ENCODE measurements around the gene MRM2.

Gene MRM2

DNA sequence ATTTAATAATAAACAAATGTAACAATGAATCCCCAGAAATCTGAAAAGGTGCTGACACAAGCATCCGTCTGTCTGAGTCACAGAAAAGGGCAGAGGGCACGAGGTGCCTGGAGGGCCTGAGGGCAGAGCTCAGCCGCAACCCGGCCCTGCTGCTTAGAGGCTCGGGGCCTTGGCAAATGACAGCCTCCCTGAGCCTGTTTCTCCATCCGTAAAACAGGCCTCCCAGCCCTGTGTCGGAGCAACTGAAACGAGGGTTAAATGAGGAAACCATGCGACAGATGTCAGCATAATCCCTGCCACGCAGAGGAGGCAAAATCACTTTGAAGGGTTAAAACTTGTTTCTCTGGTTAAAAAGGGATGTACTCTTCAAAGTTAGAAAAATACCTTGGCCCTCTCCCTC, 24.9 kb upstream of the MRM2 start:
- no peak for DNase-seq (ENCODE audit: low read depth in 2 of 2)

DNA sequence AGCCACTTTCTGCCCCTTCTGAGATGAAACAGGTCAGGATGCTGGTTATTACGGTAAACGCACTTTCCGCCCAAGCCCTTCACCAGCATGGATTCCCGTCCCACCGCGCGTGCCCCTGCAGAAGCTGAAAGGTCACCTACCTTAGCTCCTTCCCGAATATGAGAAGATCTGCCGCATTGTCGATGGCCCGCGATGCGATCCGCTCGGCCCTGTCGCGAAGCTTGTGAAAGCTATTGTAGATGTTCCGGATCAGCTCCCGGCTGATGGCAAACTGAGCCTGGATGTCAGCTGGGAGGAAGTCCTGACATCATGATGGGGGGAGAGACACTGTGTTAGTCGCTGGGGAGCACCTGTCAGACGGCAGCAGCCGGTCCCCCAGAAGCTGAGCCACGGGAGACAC, 22.2 kb upstream of the MRM2 start:
- no peak for DNase-seq (ENCODE audit: low read depth in 2 of 2)

DNA sequence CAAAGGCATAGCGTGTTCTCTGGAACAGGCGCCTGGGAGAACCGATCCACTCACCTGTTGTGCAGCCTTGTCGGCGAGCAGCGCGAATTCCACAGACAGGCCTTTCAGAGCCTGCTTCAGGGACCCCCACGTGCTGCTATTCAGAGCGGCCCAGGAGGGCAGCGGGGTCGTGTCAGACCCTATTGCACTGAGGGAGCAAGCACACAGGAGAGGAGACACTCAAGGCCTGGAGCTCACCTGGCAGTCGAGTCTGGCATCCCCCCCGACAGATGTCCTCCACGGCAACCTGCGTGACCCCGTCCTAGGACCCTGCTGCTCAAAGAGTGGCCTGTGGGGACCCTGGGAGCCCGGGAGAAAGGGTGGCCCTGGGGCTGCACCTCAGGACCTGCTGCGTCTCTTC, 21.2 kb upstream of the MRM2 start:
- no peak for DNase-seq (ENCODE audit: low read depth in 2 of 2)

DNA sequence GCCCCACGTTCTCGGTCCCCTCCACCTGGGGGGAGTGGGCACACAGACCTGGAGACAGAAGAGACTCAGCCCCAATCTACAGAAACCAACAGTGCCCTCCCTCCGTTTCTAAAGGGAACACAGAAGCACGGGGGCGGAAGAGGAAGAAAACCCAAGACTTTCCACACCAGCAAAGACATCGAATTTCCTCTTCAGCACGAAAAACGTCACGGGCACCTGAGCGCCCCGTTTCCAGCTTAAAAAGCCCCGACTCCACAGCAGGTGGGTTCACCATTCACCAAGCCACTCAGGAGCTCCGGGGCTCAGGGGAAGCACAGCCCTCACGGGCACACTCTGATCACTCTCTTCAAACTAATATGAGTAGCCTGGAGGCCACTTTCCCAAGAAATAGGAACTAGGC, 19.6 kb upstream of the MRM2 start:
- no peak for DNase-seq (ENCODE audit: low read depth in 2 of 2)

DNA sequence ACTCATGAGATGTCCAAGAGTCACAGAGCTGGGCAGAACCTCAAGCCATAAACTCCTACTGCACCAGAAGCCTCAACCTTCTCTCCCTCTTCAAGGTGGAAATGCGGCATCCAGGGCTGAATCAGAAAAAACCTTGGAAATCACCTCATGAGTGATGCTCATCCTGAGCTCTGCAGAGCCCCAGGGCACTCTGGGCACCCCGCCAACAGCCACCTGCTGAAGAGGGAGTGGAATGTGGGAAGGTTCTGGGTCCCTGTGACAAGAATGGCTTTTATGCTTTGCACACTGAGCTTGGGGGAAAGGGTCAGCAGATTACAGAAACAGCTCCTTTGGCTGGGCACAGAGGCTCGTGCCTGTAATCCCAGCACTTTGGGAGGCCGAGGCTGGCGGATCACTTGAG, 18.8 kb upstream of the MRM2 start:
- DNase-seq (ENCODE audit: low read depth in 2 of 2): no peak

DNA sequence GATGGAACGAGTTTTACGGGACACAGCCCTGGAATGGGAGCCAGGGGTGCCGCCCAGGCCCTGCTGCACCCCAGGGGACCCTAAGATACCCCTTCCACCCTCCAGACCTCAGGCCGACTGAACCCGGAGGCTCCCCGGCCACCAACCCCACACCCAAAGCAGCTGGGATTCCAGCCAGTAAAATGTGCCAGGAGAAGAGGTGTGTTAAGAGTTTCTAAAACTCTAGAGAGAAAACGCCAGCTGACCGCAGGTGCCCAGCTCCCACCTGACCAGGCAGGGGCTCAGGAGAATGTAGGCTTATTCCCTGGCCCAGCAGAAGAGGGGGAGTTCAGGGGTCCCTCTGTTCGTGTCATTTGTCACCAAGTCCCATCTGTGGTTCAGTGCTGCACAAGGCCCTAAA, 17.5 kb upstream of the MRM2 start:
- no peak for DNase-seq (ENCODE audit: low read depth in 2 of 2)

DNA sequence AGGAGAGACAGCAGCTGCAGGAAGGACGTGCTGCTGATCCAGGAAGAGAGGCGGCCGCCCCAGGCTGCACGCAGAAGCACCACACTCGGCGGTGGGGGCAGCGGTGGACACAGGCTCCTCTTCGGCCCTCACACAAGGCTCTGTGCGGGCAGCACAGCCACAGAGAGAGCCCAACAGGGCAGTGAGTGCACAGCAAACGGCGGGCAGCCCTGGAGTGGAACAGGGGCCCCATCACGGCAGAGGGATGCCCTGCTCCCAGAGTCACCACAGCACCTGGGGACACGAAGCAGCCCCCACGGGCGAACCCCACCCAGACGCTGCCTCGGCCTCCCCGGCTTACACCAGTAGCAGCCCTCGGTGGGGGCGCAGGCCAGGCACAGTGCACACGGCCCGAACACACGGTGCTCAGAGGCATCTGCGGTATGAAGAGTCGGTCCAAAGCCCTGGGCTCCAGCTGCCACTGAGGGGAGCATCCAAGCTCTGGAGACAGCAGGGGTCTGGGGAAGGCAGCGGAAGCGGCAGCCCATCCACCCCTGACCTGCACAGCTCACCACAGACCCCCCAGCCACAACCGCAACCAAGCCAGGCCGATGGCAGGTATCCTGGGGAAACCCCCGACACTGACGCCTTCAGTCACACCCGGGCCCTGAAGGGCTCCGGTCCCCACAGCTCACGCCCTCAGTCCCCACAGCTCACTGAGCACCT, 16.8 kb upstream of the MRM2 start:
- DNase-seq (ENCODE audit: low read depth in 2 of 2): no peak

DNA sequence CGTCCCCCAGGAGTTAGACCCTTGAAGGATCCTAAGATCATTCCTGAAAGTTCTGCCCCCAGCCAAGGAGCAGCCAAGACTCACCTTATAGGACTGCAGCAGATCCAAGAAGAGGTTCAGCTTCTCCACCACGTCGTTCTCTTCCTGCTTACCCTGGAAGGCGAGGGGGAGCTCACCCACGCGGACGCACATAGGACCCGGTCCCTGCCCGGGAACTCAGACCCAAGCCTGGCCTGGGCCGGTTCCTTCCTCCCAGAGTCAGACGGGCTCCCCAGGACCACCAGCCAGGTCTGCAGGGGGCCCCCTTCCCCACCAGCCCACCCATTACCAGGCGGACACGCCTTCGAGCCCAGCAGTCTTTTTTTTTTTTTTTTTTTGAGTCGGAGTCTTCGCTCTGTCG, 15.6 kb upstream of the MRM2 start:
- DNase-seq (ENCODE audit: low read depth in 2 of 2): no peak

DNA sequence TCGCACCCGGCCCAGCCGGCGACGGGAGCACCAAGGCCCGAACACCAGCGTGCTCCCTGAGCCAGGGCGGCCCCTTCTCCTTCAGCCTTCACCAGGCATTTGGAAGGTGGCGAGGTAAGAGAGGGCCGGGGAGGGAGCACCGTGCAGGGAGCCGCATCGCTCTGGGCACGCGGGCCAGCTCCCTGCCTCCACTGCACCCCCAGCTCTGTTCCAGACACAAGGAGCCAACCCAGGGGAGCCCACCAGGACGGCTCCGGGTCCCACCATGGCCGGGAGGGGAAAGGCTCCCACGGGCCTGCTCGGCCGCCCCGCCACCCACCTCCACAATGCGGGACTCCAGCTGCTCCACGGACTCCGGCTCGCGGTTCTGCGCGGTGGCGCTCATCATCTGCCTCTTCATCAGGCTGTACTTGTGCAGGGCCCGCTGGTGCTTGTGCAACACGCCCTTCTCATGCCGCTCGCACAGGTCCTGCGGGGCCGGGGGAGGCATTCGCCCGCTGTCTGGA, 15.1 kb upstream of the MRM2 start:
- DNase-seq (ENCODE audit: low read depth in 2 of 2): no peak

DNA sequence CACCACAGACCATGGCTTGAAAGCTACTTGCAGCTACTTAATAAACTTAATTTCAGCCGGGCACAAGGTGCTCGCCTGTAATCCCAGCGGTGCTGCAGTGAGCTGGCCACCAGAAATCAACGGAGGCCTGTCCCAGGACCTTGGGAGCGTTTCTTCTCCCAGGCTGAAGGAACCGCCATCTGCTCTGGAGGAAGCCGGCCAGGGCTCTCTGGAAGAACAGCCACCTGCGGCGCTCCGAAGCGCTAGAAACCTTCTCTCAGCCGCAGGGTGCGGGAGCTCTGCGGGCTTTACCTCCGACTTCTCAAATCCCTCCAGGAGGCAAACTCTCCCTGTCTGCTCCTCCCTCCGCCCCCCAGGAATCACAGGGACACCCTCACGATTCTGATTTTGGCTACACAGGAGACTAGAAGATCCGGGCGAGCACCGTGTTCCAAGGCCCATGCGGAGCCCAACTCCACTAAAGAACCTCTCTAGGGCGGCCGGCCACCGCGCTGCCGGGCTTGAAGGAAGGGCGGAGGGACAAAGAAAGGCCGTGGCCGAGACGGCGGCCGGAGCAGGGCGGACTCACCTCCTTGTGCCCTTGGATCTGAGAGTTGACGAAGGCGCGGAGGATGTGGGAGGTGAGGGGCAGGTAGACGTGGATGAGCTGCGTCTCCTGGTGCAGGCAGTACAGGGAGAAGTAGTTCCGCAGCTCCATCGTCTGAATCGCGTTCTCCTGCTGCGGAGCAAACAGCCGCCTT, 14.5 kb upstream of the MRM2 start:
- no peak for DNase-seq (ENCODE audit: low read depth in 2 of 2)

DNA sequence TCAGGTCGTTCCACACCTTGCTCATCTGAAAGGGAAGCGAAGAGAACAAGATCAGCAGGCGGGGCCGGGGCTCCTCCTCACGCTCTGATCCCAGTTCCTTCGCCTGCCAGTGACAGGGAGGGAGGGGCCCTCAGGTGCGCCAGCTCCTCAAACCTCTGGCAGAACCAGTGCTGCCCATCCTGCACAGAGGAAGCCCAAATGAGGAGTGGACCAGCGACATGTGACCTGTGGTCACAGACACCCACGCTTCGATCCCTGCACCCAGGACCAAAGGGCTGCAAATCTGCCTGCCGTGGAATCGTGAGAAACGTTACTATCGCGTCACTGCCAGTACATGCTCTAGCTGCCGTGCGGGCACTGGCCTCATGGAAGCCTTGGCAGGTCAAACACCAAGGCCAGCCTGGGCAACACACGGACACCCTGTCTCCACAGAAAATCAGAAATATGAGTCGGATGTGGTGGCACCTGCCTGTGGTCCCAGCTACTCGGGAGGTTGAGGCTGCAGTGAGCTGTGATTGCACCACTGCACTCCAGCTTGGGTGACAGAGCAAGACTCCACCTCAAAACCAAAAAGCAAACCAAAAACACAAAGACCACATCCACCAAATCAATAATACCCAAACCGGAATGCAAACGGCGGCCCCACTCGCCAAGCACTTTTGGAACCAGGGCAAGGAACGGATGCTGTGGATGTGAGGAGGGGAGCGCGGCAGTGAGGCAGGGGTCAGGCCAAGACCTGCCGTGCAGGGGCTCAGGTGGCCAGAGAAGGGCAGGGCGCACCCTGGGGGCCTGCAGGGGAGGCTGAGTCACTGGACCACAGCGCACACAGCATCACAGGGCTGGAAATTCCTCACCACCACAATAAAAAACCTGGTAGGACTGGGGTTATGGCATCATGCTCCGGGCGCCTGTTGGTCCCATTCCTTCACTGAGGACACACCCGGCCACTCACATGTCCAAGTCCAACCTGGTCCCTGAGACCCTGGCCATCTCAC, 13.4 kb upstream of the MRM2 start:
- no peak for DNase-seq (ENCODE audit: low read depth in 2 of 2)

DNA sequence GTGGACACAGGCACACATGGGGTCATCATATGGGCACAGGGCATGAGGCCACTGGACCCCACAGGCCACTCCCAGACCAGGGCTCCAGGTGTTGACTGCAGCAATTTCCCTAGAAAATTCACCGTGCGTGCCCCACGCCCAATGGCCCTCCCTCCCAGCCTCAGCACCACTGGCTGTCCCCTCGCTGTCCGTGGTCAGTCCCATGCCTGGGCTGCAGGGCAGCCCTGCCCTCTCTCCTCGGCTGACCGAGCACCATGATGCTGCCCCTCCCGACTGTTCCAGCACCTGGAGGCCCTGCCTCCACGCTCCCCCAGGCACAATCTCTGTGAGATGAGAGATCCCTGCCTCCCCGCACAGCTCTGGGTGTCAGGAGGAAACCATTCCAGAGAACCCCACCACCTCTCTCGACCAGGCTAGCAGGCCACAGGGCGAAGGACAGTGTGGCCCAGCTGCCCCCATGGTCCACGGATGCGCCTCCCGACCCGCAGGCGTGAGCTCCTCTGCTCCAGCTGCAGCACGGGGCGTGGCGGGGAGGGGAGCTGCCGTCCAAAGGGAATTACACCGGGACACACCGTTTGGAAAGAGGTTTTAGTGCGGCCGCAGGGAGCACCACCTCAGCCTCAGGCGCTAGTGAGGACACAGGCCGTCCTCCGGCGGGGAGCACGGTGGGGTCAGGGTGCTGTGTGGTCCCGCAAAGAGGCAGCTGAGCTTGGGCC, 12.6 kb upstream of the MRM2 start:
- no peak for DNase-seq (ENCODE audit: low read depth in 2 of 2)

DNA sequence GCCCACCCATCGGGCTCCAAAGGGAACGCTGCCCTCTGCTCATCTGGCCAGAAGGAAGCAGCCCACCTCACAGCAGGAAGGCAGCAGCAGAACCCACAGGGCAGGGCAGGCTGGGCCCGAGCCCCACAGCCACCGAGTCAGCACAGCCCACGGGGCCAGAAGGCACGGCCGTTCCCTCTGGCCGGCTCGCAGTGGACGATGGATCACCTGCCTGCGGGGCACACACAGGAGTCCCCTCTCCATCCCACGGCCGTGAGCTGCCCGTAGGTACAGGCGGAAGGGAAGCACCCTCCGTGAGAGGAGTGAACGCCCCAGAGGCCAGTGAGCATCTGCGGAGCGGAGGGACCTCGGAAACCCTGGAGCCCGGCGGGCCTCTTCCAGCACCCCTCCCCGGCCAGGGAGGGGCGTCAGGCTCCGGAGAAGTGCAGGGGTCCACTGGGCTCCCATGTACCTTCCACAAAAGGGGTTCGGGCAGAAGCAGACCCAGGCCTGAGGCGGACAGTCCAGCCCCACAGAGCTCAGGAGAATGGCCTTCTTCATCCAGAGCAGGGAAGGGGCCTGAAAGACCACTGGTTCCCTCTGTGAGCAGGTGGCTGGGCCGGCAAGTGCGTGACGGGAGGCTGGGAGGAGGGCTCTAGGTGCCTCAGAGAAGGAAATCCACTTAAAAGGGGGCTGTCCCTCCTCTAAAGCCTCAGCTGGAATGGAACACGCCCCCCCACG, 11.7 kb upstream of the MRM2 start:
- DNase-seq (ENCODE audit: low read depth in 2 of 2): no peak

DNA sequence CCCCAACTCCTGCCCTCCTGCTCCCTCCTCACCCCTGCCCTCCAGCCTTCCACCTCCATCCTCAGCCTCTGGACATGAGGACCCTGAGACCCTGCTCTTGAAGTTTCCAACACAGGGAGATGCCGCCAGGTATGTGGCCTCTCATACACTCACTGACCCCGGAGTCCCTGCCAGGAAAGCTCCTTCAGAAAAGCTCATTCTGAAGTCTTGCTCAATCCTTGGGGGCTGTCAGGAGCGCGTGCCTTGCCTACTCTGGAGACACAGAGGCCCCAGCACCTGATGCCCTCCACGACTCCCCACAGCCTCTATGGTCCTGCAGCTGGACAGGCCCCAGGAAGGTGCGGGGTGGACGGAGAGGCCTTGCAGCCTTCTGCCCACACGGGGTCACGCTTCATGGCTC, 11.0 kb upstream of the MRM2 start:
- DNase-seq (ENCODE audit: low read depth in 2 of 2): no peak

DNA sequence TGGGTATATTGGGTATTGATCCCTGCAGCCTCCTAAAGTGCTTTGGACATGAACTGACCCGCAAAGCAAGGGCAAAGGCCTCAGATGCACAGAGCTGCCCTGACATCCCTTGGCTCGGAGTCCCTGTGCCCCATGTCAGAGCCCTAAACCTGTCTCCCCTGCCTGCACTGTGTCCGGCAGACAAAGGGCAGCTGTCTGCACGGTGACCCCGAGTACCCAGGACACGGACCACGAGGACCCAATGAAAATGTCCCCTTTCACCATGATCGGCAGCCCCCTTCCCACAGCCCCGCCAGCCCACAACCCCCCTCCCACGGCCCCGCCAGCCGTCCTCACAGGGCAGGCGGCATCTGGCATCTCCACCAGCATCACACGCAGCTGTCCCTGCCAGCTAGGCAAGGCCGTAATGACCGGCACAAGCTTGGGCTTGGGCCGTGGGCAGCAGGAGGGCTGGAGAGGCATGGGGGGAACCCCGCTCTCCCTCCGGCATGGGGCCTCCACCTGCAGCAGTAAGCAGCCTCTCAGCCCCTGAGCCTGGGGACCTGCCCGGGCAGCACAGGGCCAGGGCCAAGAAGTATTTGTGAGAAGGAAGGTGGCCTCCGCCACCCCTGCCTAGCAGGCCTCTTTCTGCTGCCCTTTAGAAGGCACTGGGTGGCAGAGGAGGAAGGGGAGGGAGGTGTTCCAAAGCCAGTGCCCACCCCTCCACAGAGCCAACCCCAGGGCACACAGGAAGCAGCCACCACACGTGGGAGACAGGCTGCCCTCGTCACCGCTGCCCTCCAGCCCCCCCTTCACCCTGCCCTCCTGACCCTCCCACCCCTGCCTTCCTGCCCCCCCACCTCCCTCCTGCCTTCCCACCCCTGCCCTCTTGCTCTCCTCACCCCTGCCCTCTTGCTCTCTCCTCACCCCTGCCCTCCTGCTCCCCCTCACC, 10.1 kb upstream of the MRM2 start:
- DNase-seq (ENCODE audit: low read depth in 2 of 2): no peak

DNA sequence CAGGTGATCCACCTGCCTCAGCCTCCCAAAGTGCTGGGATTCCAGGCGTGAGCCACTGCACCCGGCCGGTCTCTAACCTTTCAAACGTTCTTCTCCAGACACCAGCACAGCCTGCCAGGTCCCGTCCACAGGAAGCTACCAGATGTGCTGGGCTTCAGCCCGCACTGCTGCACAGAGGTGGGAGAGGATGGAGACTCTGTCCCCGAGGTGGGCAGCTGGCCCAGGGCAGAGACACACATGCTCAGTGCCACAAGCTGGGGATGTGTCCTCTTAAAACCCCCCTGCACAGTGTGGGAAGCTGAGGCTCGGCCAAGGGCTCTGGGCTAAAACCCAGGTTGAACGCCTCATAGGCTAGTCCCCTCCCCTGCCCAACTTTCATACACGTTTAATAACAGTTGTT, 9.4 kb upstream of the MRM2 start:
- DNase-seq (ENCODE audit: low read depth in 2 of 2): no peak

DNA sequence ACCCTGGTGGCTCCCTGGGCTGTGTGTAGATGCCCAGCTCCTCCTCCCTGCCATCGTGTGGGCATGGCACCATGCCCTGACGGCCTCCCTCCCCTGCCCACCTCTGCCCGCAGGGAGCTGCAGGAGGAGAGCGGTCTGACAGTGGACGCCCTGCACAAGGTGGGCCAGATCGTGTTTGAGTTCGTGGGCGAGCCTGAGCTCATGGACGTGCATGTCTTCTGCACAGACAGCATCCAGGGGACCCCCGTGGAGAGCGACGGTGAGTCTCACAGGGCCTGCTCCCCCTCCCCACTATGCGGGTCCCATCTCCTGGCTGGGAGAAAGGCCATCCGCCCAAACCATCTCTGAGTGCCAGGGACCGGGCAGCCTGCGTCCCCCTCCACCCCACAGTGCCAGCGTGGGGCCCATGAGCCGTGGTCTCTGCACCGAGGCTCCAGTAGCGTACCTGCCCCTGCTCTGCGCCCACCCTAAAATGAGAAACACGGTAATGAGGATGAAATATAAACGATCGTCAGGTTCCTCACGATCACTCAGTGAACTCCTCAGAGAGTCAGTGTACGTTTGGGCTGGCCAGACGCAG, 7.8 kb upstream of the MRM2 start:
- DNase-seq (ENCODE audit: low read depth in 2 of 2): no peak

DNA sequence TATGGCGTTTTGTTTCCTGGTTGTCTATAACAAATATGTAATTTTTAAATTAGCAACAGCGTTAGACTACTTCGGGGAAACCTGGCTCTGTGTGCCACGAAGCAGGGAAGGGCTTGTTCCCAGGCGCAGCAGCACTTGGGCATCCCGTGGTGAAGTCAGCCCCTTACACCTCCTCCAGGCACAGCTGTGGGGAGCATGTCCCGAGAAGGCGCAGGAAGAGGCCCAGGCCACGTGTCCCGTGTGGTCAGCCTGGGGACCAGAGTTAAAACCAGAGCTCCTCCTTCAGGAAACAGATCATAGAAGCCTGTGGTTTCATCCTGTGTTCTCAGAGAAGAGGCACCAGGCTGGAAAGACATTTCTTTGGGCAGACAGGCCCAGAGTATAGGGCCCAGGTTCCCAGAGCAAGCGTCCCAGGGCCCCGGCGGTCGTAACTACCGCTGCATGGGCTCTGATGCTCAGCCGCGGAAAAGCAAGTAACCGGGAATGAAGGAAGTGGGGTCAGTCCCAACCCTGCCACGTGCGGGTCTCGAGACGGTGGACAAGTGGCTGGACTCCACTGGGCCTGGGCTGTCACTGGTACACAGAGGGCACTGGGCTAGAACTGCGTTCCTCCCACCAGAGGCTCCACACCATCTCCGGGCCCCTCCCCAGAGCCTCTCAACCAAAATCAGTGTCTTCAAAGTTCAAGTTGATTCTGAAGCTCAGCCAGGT, 7.1 kb upstream of the MRM2 start:
- DNase-seq (ENCODE audit: low read depth in 2 of 2): no peak

All from stimulated activated CD8-positive, alpha-beta memory T cell treated with anti-CD3 and anti-CD28 coated beads, Interleukin-7, amount 100 ng/mL, for 1 hour (primary cell).